SK-N-SH (cell line): ENCODE data around the gene SETD7. TPM values are rescaled to one million over a fixed set of nuclear protein-coding genes. Genes with fewer than 3 reads are reported as not detected.

Experiments used
- CTCF ChIA-PET: fragments of 300-600, 350-600 bp; formaldehyde crosslinking; extraction: SDS; loops from one replicate; lab custom pipeline; 2021; lab: Yijun Ruan, JAX
- POLR2A ChIA-PET: fragments of 350-600 bp; sonication (Branson Sonifier 250); formaldehyde crosslinking; extraction: SDS; loops from one replicate; lab custom pipeline; 2020; ENCODE audit warnings: antibody characterized with exemption, inconsistent platforms; lab: Yijun Ruan, JAX
- DNase-seq: peaks from one replicate; pipeline ENCODE4 v3.0.0; 2012
- H2AFZ ChIP-seq: fragments of 200-600 bp; sonication (generic); 2 replicates; pipeline ENCODE4 v1.8.1; 2016; ENCODE audit warnings: antibody characterized with exemption, mild to moderate bottlenecking, low read depth
- H3F3A ChIP-seq: fragments of 200-600 bp; sonication (generic); replicated peaks from 2 replicates; pipeline ENCODE3; 2016; ENCODE audit warnings: antibody characterized with exemption, mild to moderate bottlenecking; ENCODE audit not compliant: insufficient read depth
- H3K27ac ChIP-seq, 2 experiments: fragments of 200-500 bp in 1 of 2; fragments of 200-600 bp in 1 of 2; sonication (Bioruptor generic) in 1 of 2; sonication (generic), shearing (Covaris generic) in 1 of 2; 2 replicates each; pipeline versions ENCODE4 v1.5.1 to v1.6.1; 2014 to 2016; ENCODE audit warnings: low read depth in 2 of 2, inconsistent platforms in 1 of 2, low read length in 1 of 2, mild to moderate bottlenecking in 1 of 2, mixed read lengths in 1 of 2
- H3K27me3 ChIP-seq: fragments of 200-600 bp; sonication (generic), shearing (Covaris generic); 2 replicates; pipeline ENCODE4 v1.6.1; 2016; ENCODE audit warnings: mixed run types; ENCODE audit not compliant: insufficient read depth
- H3K36me3 ChIP-seq, 2 experiments: fragments of 200-500 bp in 1 of 2; fragments of 200-600 bp in 1 of 2; sonication (Bioruptor generic) in 1 of 2; sonication (generic) in 1 of 2; replicated peaks in 1 of 2; 2 replicates each; pipeline versions ENCODE3 to v1.5.1; 2014 to 2016; ENCODE audit warnings: low read length in 1 of 2, mild to moderate bottlenecking in 1 of 2; ENCODE audit not compliant: insufficient read depth in 2 of 2, control insufficient read depth in 1 of 2
- H3K4me1 ChIP-seq, 2 experiments: fragments of 200-500 bp in 1 of 2; fragments of 200-600 bp in 1 of 2; sonication (Bioruptor generic) in 1 of 2; sonication (generic), shearing (Covaris generic) in 1 of 2; 2 replicates each; pipeline versions ENCODE4 v1.5.1 to v1.6.1; 2014 to 2016; ENCODE audit warnings: low read depth in 1 of 2, low read length in 1 of 2, mixed run types in 1 of 2; ENCODE audit not compliant: insufficient read depth in 2 of 2, control insufficient read depth in 1 of 2
- H3K4me2 ChIP-seq: fragments of 200-600 bp; sonication (generic), shearing (Covaris generic); 2 replicates; pipeline ENCODE4 v1.6.1; 2017; ENCODE audit warnings: mixed run types
- H3K4me3 ChIP-seq, 2 experiments: fragments of 200-500 bp in 1 of 2; fragments of 200-600 bp in 1 of 2; sonication (Bioruptor generic) in 1 of 2; sonication (generic), shearing (Covaris generic) in 1 of 2; 2 replicates each; pipeline versions ENCODE4 v1.5.1 to v1.8.1; 2014 to 2016; ENCODE audit warnings: low read depth in 2 of 2, inconsistent platforms in 1 of 2, low read length in 1 of 2, mild to moderate bottlenecking in 1 of 2, mixed read lengths in 1 of 2, moderate library complexity in 1 of 2
- H3K79me2 ChIP-seq: fragments of 200-600 bp; sonication (generic); 2 replicates; pipeline ENCODE4 v1.8.1; 2017; ENCODE audit warnings: mild to moderate bottlenecking; ENCODE audit not compliant: insufficient read depth
- H3K9ac ChIP-seq: fragments of 200-600 bp; sonication (generic); 2 replicates; pipeline ENCODE4 v1.6.1; 2017; ENCODE audit warnings: mixed run types
- H3K9me2 ChIP-seq: fragments of 200-600 bp; sonication (generic); 2 replicates; pipeline ENCODE4 v1.6.1; 2017; ENCODE audit warnings: mixed run types
- H3K9me3 ChIP-seq: fragments of 200-600 bp; sonication (generic); 2 replicates; pipeline ENCODE4 v1.6.1; 2017; ENCODE audit warnings: mixed run types, mild to moderate bottlenecking, moderate library complexity
- H4K20me1 ChIP-seq: fragments of 200-600 bp; sonication (generic); 2 replicates; pipeline ENCODE4 v1.6.1; 2017; ENCODE audit warnings: mild to moderate bottlenecking, mixed run types; ENCODE audit not compliant: insufficient read depth
- ELF1 ChIP-seq: IDR thresholded peaks from 2 replicates; pipeline ENCODE4 v1.4.0; 2012
- EP300 ChIP-seq, 2 experiments: IDR thresholded peaks; 2 replicates each; pipeline versions ENCODE4 v1.4.0 to v1.6.1; 2012; ENCODE audit warnings: borderline replicate concordance in 1 of 2, low read depth in 1 of 2, low read length in 1 of 2
- EZH2phosphoT487 ChIP-seq: fragments of 200-600 bp; sonication (generic); IDR thresholded peaks from 2 replicates; pipeline ENCODE4 v1.6.1; 2017; ENCODE audit warnings: low read depth, mixed run types, mild to moderate bottlenecking, antibody characterized with exemption, moderate library complexity, borderline replicate concordance
- FOXJ3 ChIP-seq: sonication (generic); formaldehyde crosslinking; IDR thresholded peaks from 2 replicates; pipeline ENCODE4 v1.5.1; 2020; ENCODE audit warnings: mild to moderate bottlenecking, missing genetic modification reagents
- FOXM1 ChIP-seq: IDR thresholded peaks from 2 replicates; pipeline ENCODE4 v1.4.0; 2012; ENCODE audit warnings: low read depth, mild to moderate bottlenecking
- GABPA ChIP-seq: IDR thresholded peaks from 2 replicates; pipeline ENCODE4 v1.4.0; 2012; ENCODE audit warnings: low read depth, mild to moderate bottlenecking
- IRF3 ChIP-seq: fragments of 150-350 bp; IDR thresholded peaks from 2 replicates; pipeline ENCODE4 v1.6.1; 2016; ENCODE audit warnings: mild to moderate bottlenecking, low read depth, low read length
- JUND ChIP-seq: IDR thresholded peaks from 2 replicates; pipeline ENCODE4 v1.4.0; 2012
- MAX ChIP-seq: IDR thresholded peaks from 2 replicates; pipeline ENCODE4 v1.4.0; 2012; ENCODE audit warnings: low read depth
- MEF2A ChIP-seq: IDR thresholded peaks from 2 replicates; pipeline ENCODE4 v1.4.0; 2012; ENCODE audit warnings: low read depth, borderline replicate concordance
- NFIC ChIP-seq: IDR thresholded peaks from 2 replicates; pipeline ENCODE4 v1.4.0; 2012; ENCODE audit warnings: borderline replicate concordance
- NRF1 ChIP-seq: IDR thresholded peaks from 2 replicates; pipeline ENCODE4 v1.6.1; 2012; ENCODE audit warnings: low read depth, mild to moderate bottlenecking, low read length
- POLR2AphosphoS5 ChIP-seq: IDR thresholded peaks from 2 replicates; pipeline ENCODE4 v1.6.1; 2012; ENCODE audit warnings: low read depth, low read length
- REST ChIP-seq: IDR thresholded peaks from 2 replicates; pipeline ENCODE4 v1.6.1; 2012; ENCODE audit warnings: mild to moderate bottlenecking, low read depth, low read length, moderate library complexity
- RFX5 ChIP-seq: IDR thresholded peaks from 2 replicates; pipeline ENCODE4 v1.6.1; 2012; ENCODE audit warnings: mild to moderate bottlenecking, improper control_type of control experiment, low read length
- TCF12 ChIP-seq: IDR thresholded peaks from 2 replicates; pipeline ENCODE4 v1.4.0; 2012
- TEAD4 ChIP-seq: IDR thresholded peaks from 2 replicates; pipeline ENCODE4 v1.4.0; 2012; ENCODE audit warnings: mild to moderate bottlenecking, borderline replicate concordance; ENCODE audit not compliant: insufficient read depth
- USF2 ChIP-seq: fragments of 150-350 bp; IDR thresholded peaks from 2 replicates; pipeline ENCODE4 v1.6.1; 2017; ENCODE audit warnings: antibody characterized with exemption, low read length, low read depth, borderline replicate concordance
- WGBS: methylation state at CpG from one replicate; pipeline ENCODE4 v1.1.6; 2017; ENCODE audit warnings: low lambda C conversion rate; 5-methylcytosine and 5-hydroxymethylcytosine counted together
- polyA plus RNA-seq, 3 experiments: library from polyadenylated mRNA; depleted of rRNA; stranded (reverse); fragments of >200 nt; gene quantifications; 2 replicates each; pipeline ENCODE4 v1.2.3, GENCODE V29; 2012

Gene SETD7
- polyA plus RNA-seq, 1 of the 3 experiments (the other 2 are of a cell fraction) = 5.0 TPM

- Histone ChIP-seq H3F3A (peaks cover under 1% of the 10 kb centered on the region), H3K9me3 (no peaks in the 10 kb centered on the region), H3K4me2 (no peak overlapping the region), H3K4me3 (no peak overlapping the region), H3K27me3 (no peaks in the 10 kb centered on the region), H3K79me2 (no peaks in the 10 kb centered on the region), H2AFZ (no peak overlapping the region), H4K20me1 (no peaks in the 10 kb centered on the region), H3K9ac (no peak overlapping the region), H3K36me3 (peaks cover 37 to 41% of the 10 kb centered on the region in 2 experiments), H3K4me1 (peaks cover 0 to 17% of the 10 kb centered on the region in 2 experiments; a peak in 2 of 4 replicates), H3K27ac (no peak overlapping the region), H3K9me2 (no peaks in the 10 kb centered on the region)
- WGBS = 61% methylated on average over 4 of the region's 4 CpGs
- POLR2A ChIA-PET = no interaction called here
- CTCF ChIA-PET = interaction anchor here (0.9 to 1.8 kb wide), 3 partner anchors 12 to 811 kb away, joined by 3 to 5 read pairs (median 3); no protein-coding TSS in a partner anchor
- no peak for TF ChIP-seq USF2
- no peak for TF ChIP-seq FOXJ3
- TF ChIP-seq REST = no peak
- no peak for TF ChIP-seq NFIC
- TF ChIP-seq NRF1 = no peak
- TF ChIP-seq IRF3 = no peak
- TF ChIP-seq ELF1 = no peak
- no peak for TF ChIP-seq GABPA
- no peak for TF ChIP-seq RFX5
- no peak for TF ChIP-seq TEAD4
- TF ChIP-seq MEF2A = no peak
- TF ChIP-seq MAX = no peak
- no peak for TF ChIP-seq POLR2AphosphoS5
- TF ChIP-seq EP300 (IDR thresholded peaks at IDR 0.05; ENCODE audit: borderline replicate concordance in 1 of 2, low read depth in 1 of 2, low read length in 1 of 2) = no peak
- TF ChIP-seq TCF12 = no peak
- TF ChIP-seq FOXM1 = no peak
- TF ChIP-seq EZH2phosphoT487 = no peak
- TF ChIP-seq JUND = no peak
- no peak for DNase-seq
Observed at GRCh38 chr4:139515531-139515958, 40.5 kb downstream of the SETD7 start.
